Measurements from ENCODE around the gene MAP7D3.
"Not testable (repeated sequence)": the region's sequence is repeated elsewhere in the genome, so short reads cannot be mapped to it uniquely, and the experiment has no call there.

Gene MAP7D3, protein sequence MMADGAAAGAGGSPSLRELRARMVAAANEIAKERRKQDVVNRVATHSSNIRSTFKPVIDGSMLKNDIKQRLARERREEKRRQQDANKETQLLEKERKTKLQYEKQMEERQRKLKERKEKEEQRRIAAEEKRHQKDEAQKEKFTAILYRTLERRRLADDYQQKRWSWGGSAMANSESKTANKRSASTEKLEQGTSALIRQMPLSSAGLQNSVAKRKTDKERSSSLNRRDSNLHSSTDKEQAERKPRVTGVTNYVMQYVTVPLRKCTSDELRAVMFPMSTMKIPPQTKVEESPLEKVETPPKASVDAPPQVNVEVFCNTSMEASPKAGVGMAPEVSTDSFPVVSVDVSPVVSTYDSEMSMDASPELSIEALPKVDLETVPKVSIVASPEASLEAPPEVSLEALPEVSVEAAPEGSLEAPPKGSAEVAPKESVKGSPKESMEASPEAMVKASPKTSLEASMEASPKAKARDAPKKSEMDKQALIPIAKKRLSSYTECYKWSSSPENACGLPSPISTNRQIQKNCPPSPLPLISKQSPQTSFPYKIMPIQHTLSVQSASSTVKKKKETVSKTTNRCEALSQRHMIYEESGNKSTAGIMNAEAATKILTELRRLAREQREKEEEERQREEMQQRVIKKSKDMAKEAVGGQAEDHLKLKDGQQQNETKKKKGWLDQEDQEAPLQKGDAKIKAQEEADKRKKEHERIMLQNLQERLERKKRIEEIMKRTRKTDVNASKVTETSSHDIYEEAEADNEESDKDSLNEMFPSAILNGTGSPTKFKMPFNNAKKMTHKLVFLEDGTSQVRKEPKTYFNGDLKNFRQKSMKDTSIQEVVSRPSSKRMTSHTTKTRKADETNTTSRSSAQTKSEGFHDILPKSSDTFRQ

DNA sequence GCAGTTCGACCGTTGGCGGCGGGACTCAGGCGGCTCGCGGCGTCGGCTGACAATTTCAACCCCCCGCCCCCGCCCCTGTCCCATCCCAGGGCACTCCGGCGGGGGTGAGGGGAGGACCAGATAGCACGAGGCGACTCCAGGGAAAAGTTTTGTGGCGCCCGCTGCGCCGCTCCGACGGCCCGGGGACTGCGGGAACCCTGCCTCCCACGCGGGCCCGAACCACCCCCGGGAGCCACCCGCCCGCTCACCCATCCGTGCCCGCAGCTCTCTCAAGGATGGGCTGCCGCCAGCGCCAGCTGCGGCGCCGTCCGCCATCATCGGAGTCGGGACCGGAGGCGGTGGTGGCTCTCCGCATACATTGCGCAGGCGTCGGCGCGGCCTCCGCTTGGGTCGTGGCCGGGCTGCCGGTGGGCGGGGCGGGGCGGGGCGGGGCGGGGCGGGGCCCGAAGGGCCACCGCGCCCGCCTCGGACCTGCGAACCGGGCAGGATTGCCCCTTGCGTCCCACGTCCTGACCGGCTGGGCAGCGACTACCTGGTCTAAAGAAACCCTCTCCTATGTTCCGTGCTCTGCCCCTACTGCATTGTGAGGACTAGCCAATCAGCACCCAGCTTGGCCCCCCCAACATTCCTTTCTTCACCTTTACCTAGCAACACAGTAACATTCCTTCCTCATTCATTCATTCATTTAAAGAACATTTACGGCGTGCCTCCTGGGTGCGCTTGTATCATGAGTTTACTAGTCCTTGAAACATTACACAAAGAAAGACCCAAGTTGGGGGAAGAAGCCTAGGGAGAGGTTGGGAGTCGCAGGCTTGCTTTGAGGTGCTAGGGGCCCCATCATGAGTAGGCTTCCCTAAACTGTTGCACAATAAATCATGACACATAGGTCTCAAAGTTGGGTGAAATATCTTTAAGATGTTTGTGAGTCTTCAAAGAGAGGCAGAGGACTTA is at the start of gene MAP7D3:
TSS of gene MAP7D3 (minus strand) at position 360 of the 951 bp plus-strand sequence. CDS start at position 318, 42 bp downstream.
- FAIRE-seq (no peak), DNase-seq (ENCODE audit: insufficient read length, low spot score) (peak; percentile 49)

DNA sequence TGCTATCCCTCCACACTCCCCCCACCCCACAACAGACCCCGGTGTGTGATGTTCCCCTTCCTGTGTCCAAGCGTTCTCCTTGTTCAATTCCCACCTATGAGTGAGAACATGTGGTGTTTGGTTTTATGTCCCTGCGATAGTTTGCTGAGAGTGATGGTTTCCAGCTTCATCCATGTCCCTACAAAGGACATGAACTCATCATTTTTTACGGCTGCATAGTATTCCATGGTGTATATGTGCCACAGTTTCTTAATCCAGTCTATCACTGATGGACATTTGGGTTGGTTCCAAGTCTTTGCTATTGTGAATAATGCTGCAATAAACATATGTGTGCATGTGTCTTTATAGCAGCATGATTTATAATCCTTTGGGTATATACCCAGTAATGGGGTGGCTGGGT is 49.5 kb upstream of the MAP7D3 start, which contains the start of gene ADGRG4:
TSS of gene ADGRG4 (plus strand) at position 243 of the 400 bp plus-strand sequence. CDS start 7,815 bp downstream, outside the sequence.
- DNase-seq (ENCODE audit: insufficient read length, low spot score); FAIRE-seq: not testable (repeated sequence)

DNA sequence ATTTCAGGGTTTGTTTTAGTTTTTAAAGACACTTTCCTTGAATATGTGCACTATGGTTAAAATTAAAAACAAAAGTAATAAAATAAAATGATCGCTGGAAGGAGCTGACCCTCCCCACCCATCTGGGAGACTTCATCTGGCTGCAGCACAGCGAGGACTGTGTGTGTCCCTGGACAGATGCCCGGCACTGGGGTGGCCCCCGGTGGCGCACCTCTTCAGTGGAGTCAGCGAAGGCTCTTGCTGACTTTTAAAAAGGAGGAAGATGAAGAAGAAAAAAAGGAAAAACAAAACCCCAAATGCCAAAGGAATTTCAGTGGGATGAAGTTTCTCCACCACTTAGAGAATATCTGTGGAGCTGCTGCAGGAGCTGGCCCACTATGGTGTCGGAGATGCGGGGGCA is 44.2 kb upstream of the MAP7D3 start:
- DNase-seq (ENCODE audit: insufficient read length, low spot score) (no peak), FAIRE-seq (no peak)

DNA sequence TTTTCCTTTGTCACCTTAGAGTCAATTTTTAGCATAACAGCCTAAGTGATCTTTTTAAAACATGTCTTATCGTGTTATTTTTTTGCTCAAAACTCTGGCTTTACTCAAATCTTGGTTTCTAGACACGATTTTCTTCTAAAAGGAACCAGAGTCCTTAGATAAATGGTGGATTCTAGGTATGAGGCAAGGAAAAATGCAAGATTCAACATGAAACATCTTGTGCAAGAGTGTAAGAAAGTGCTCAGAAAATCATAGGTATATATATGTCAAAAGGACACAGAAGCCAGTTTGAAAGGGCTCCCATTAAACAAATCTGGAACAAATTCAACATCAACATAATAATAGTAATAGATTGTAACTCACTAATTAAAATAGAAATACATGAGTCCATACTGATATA is 41.5 kb upstream of the MAP7D3 start:
- DNase-seq (ENCODE audit: insufficient read length, low spot score) (no peak), FAIRE-seq (no peak)

DNA sequence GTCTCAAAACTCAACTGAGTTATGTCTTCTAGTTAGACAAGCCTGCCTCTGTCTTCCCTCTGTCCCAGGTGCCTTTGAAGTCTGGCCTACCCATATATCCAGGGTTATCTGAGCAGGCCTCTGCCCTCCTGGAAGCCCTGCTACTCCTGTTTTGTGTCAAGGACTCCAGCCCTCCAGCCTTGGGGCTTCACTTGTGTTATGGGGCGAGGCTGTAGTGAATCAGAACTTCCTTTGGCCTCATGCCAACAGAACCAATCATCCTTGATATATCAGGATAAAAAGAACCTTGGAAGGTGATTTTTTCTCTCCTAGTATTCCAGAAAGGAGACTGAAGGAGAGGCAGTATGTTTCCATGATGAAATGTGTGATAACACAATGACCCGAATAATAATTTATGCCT is 40.6 kb upstream of the MAP7D3 start:
- FAIRE-seq (no peak), DNase-seq (ENCODE audit: insufficient read length, low spot score) (no peak)

DNA sequence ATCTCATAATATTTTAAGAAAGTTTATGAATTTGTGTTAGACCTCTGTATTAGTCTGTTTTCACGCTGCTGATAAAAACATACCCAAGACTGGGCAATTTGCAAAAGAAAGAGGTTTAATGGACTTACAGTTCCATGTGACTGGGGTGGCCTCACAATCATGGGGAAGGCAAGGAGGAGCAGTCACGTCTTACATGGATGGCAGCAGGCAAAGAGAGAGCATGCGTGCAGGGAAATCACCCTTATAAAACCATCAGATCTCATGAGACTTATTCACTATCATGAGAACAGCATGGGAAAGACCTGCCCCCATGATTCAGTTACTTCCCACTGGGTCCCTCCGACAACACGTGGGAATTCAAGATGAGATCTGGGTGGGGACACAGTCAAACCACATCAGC is 35.2 kb upstream of the MAP7D3 start:
- not testable (repeated sequence) for FAIRE-seq; DNase-seq (ENCODE audit: insufficient read length, low spot score)

DNA sequence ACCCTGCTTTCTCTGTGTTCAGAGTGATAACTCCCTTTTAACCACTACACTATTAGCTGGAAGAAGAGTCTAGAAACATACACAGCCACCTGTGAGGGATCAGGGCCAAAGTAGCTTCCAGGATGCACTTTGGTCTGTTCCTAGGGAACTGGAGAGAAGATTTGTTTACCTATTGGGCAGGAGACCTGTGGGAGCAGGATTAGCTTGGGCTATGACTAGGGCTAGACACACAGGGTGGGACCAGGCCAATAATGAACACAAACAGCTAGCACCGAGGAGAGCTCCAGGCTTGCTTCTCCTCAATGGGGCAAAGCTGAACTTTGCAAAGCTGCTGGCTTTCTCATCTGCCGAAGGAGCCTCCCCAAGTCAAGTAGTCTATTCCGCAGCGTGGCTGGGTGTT is 24.4 kb upstream of the MAP7D3 start:
- DNase-seq (ENCODE audit: insufficient read length, low spot score) (no peak), FAIRE-seq (no peak)

DNA sequence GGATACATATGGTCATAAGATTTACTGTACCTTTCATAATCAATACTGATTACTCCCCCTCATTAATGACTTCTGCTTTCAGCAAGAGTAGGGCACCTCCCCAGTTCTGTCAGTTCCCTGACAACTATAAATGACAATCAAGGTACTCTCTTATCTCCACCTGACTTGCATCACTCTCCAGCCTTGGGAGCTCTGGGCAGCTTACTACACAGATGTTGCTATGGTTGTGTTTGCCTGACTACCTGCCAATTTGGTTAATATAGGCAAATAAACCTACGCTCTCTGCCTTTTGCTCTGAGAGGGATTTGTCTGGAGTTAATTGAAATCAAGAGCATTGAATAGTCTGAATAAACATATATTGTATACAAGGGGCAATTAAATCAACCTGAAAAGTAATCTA is 22.8 kb upstream of the MAP7D3 start:
- no peak for FAIRE-seq
- no peak for DNase-seq (ENCODE audit: insufficient read length, low spot score)

DNA sequence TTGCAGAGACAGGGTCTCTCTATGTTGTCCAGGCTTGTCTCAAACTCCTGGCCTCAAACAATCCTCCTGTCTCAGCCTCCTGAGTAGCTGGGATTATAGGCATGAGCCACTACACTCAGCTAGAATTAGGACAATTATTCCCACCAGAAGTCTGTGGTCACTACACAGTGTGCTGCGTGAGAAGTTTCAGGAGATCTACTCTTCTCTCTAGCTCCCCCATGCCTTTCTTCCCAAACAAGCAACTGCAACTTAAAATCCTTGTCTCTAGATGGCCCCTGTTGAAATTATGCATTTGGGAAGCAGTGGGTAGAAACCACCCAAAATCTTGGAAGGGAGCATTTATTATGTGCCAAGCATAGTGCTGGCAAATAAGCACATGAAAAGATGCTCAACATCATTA is 21.1 kb upstream of the MAP7D3 start:
- DNase-seq (ENCODE audit: insufficient read length, low spot score) (no peak), FAIRE-seq (no peak)

DNA sequence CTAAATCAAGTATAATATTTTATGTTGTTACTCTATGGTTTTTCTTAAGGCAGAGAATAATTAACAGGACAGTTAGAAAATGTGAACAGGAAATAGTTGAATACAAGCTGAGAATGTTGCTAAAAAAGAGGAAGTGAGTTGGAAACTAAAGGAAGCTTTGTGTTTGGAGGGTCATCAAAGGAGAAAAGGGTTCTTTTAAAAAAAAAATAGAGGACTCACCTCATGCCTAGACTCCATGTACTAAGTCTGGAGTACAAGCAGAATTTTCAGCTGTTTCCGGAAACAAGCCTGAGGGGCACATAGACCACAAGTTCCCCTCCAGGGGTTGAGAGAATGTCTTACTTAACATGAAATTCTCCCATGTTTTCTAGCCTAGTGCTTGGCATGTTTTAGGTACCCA is 20.1 kb upstream of the MAP7D3 start:
- DNase-seq (ENCODE audit: insufficient read length, low spot score) = no peak
- no peak for FAIRE-seq

DNA sequence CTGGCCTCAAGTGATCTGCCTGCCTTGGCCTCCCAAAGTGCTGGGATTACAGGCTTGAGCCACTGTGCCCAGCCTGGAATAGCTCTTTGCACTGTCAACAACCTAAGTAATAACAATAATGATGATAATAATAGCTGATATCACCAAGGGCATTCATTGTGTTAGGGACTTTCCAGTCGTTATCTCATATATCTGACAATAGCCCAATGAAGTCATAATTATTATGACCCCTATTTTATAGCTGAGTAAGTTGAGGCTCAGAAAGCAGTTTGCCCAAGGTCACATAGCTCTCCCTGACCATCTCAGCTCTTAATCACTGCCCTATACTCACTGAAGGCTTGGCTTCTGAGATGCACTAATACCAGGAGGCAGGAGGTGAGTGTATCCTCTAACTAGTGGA is 18.7 kb upstream of the MAP7D3 start:
- no peak for DNase-seq (ENCODE audit: insufficient read length, low spot score)
- FAIRE-seq = no peak

DNA sequence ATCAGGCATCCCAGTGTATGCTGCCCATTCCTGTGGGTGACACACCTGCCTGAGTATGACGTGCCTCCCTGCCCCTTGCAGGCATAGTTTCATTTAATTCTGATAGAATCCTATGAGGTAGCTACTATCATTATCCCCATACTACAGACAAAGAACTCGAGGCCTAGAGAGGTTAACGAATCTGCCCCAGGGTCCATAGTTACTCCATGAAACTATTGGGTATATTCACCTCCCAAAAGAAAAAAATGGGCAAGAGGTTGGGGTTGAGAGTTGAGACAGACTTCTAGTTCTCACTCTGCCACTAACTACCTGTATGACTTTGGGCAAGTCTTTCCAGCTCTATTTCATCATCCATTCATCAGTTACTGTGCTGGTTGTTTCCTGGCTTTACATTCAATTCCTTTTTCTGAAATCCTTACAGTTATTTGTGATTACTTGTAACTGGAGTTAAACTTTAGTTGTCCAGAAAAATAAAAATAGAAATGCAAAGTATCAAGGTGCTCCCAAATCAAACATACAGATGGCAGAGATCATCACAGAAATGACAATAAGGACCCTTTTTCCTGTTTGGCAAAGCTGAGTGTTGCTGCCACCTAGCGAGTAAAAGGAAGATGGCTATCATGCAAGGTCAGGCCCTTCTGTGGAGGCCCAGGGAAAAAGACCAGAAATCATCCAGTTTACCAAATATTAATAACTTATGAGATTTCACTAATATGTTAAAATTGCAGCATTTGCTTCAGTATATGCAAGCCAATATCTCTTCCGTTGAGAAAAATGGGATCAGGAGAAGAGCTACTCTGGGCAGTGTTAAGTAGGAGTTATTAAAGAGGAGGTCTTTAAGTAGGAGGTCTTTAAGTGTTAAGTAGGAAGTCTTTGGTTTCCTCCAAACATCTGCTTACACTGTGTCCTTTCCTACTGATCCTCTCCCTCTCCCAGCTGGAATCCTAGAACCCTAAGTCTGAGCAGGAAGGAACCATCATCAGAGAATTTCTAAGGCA is 17.1 kb upstream of the MAP7D3 start:
- FAIRE-seq (no peak), DNase-seq (ENCODE audit: insufficient read length, low spot score) (no peak)

DNA sequence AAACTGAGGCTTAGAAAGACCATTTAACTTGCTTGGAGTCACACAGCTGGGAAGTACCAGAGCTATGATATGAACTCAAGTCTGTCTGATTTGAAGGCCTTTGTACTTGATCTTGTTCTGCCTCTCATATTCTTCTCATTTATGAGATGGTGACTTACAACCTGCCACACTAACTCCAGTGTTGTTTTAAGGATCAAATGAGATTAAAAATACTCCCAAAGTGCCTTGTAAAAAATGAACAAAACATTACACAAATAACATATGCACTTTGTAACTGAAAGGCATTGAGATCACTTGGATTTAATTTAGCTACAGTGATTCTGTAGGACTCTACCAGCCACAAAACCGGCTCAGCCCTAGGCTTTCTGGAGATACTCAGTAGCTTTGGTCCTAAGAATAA is 15.6 kb upstream of the MAP7D3 start:
- FAIRE-seq = no peak

DNA sequence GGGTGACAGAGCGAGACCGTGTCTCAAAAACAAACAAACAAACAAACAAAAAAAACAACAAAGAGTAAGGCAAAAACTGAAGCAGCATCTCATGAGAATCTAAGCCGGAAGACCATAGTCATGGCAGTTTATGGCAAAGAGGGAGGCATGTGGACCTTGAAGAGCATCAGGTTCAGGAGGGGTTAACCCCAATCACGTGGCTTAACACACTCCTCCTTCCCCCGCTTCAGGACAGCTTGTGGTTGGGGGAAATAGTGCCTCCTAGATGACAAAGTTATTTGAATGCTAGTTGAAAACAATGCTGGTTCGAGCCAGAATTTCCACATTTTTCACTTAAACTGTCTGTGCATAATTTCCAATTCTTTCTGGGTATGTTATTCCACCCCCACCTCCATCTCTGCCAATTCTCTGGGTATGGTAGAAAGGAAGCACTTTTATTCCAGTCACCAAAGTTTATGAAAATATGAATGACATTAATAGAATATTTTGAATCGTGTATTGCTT is 11.7 kb upstream of the MAP7D3 start:
- FAIRE-seq = no peak
- DNase-seq (ENCODE audit: insufficient read length, low spot score) = no peak

More for the DNA sequence above, 15.6 kb upstream of the MAP7D3 start:
- no peak for DNase-seq (ENCODE audit: insufficient read length, low spot score)

DNA sequence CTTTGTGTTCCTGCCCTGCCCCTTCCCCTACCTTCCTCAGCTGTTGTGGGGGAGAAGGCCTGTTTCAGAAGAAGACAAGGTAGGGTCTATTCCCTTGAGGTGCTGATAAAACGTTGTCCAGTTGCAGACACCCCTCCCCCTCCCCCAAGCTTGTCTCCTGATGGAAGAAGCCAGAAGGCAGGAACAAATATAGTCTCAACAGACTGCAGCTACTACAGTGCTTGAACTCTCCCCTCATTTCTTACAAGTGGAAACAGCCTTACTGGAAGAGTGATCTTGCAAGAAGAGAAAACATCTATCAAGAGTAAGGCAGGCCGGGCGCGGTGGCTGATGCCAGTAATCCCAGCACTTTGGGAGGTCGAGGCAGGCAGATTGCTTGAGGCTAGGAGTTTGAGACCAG is 11.0 kb upstream of the MAP7D3 start:
- FAIRE-seq = no peak

DNA sequence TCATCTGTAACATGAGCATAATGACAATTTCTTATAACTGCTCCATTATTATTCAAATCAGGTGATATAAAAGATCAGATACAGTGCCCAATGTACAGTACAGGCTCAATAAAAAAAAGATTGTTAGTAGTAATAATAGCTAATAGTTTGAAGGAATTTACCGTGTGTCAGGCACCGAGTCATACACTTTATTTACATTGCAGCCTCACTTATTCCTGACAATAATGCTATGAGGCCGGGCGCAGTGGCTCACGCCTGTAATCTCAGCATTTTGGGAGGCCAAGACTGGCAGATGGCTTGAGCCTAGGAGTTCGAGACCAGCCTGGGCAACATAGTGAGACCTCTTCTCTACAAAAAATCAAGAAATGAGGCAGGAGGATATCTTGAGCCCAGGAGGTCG is 10.1 kb upstream of the MAP7D3 start:
- DNase-seq (ENCODE audit: insufficient read length, low spot score) = no peak
- FAIRE-seq = no peak

More for the DNA sequence above, 11.0 kb upstream of the MAP7D3 start:
- DNase-seq (ENCODE audit: insufficient read length, low spot score) = no peak

DNA sequence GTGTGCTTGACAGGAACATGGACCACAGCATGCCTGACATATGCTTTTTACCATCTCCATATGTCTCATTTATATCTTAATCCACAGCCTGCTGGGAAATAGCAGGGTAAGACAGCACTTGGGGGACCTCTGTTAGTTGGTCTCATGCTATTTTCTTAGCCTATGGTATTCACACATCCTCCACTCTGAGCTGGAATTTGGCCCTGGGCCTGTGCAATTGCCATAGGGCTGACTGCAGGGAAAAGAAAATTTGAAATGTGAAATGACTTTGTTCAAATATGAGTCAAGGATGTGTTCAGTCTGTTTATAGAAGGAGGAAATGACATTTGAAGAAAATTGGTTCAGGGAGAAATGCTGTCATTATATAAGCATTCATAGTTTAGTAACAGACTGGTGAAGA is 9.6 kb upstream of the MAP7D3 start:
- no peak for DNase-seq (ENCODE audit: insufficient read length, low spot score)
- FAIRE-seq = no peak

DNA sequence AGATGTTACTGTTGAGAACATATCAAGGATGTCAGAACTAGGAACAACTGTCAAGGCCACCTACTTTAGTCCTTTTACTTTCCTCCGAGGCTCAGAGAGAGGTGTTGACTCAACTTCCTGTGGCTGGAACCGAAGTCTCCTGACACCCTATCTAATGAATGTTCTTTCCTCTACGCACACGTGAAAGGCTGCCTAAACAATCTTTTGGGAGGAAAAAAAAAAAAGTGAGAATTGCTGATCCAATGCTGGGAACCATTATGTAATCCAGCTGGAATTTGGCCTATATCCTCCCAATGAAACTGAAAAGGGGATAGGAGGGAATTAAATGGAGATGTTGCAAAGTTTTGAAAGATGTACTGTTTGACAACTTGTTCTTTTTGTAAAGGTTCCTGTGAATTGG is 8.3 kb upstream of the MAP7D3 start:
- DNase-seq (ENCODE audit: insufficient read length, low spot score) = no peak
- no peak for FAIRE-seq

DNA sequence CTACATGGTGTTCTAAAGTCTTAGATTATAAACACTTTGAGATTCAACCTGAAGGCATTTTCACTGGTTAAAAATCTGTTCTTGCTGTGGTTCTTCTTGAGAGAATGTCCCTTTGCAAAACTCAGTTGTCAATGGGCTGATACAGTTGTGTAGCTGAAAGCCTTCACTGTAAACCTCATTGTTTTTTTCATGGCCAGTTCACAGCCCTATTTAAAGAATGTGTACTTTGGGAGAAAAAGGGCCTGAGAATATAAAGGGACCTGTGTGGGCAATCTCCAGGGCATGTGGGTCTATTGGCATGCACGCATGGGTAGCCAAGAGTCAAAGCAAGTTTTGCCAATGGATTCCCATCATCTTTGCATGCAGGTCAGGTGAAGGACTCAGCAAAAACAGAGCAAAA is 7.8 kb upstream of the MAP7D3 start:
- FAIRE-seq (no peak), DNase-seq (ENCODE audit: insufficient read length, low spot score) (no peak)
